ENCODE measurements around the gene SLC37A1. TPM values are rescaled to one million over a fixed set of nuclear protein-coding genes. Genes with fewer than 3 reads are reported as not detected.
A peak's percentile ranks its signal among the peaks of the same experiment; 100 is the strongest.

The SLC37A1 gene
- total RNA-seq, 4 donors from 2014 or later = 66.0 to 249 (median 195) TPM

- Histone ChIP-seq H3K36me3 (no peaks in the 10 kb centered on the region), H3K4me3 (no peak overlapping the region), H3K9me3 (no peaks in the 10 kb centered on the region), H3K4me1 (peaks cover 0 to 14% (median 0%) of the 10 kb centered on the region in 4 donors), H3K27ac (no peak overlapping the region), H3K27me3 (no peaks in the 10 kb centered on the region)
- no peak for TF ChIP-seq POLR2A (IDR thresholded peaks at IDR 0.05)
- no peak for TF ChIP-seq CTCF (IDR thresholded peaks at IDR 0.05)
- no peak for DNase-seq
These were observed 108.1 kb downstream of the SLC37A1 start for GRCh38 chr21:42621819-42622177.

- DNase-seq = no peak
- Histone ChIP-seq H3K27me3 (no peaks in the 10 kb centered on the region), H3K27ac (no peak overlapping the region), H3K9me3 (no peaks in the 10 kb centered on the region), H3K4me1 (peaks cover 0 to 14% (median 0%) of the 10 kb centered on the region in 4 donors), H3K36me3 (no peaks in the 10 kb centered on the region), H3K4me3 (no peak overlapping the region)
- TF ChIP-seq POLR2A (IDR thresholded peaks at IDR 0.05) = no peak
- TF ChIP-seq CTCF (IDR thresholded peaks at IDR 0.05) = no peak
These were observed 108.6 kb downstream of the SLC37A1 start for GRCh38 chr21:42622284-42622683.

GRCh38 chr21:42623694-42624093, 110.0 kb downstream of the SLC37A1 start:
- Histone ChIP-seq H3K4me1 (peaks cover 0 to 14% (median 0%) of the 10 kb centered on the region in 4 donors), H3K36me3 (no peaks in the 10 kb centered on the region), H3K27ac (no peak overlapping the region), H3K4me3 (no peak overlapping the region), H3K27me3 (no peaks in the 10 kb centered on the region), H3K9me3 (no peaks in the 10 kb centered on the region)
- TF ChIP-seq CTCF (IDR thresholded peaks at IDR 0.05) (no peak), POLR2A (IDR thresholded peaks at IDR 0.05) (no peak)
- DNase-seq = no peak

GRCh38 chr21:42624095-42624790, 110.6 kb downstream of the SLC37A1 start:
- Histone ChIP-seq H3K27me3 (no peaks in the 10 kb centered on the region), H3K36me3 (no peaks in the 10 kb centered on the region), H3K4me1 (peaks cover 0 to 14% (median 0%) of the 10 kb centered on the region in 4 donors), H3K27ac (no peak overlapping the region), H3K4me3 (no peak overlapping the region), H3K9me3 (no peaks in the 10 kb centered on the region)
- TF ChIP-seq CTCF (IDR thresholded peaks at IDR 0.05) (no peak), POLR2A (IDR thresholded peaks at IDR 0.05) (no peak)
- peak in 1 of 3 donors; percentile 37 for DNase-seq

- Histone ChIP-seq H3K27me3 (no peaks in the 10 kb centered on the region), H3K9me3 (no peaks in the 10 kb centered on the region), H3K27ac (no peak overlapping the region), H3K4me3 (no peak overlapping the region), H3K4me1 (peaks cover 0 to 14% (median 0%) of the 10 kb centered on the region in 4 donors), H3K36me3 (no peaks in the 10 kb centered on the region)
- DNase-seq = no peak
- TF ChIP-seq CTCF (IDR thresholded peaks at IDR 0.05) = no peak
- no peak for TF ChIP-seq POLR2A (IDR thresholded peaks at IDR 0.05)
These were observed 111.3 kb downstream of the SLC37A1 start for GRCh38 chr21:42624936-42625335.
